Colonic mucosa (tissue), 4 donors: ENCODE measurements around the gene OVOL3. TPM values are rescaled to one million over a fixed set of nuclear protein-coding genes. Genes with fewer than 3 reads are reported as not detected.
"Not testable (repeated sequence)": the region's sequence is repeated elsewhere in the genome, so short reads cannot be mapped to it uniquely, and the experiment has no call there.

Source experiments
- DNase-seq: peaks from one replicate; pipeline ENCODE4 v3.0.0-alpha.2; 2020
- H3K27ac ChIP-seq: fragments of 200-600 bp; one replicate; pipeline ENCODE4 v1.8.0; 2021
- H3K27me3 ChIP-seq: fragments of 200-600 bp; one replicate; pipeline ENCODE4 v1.8.0; 2021
- H3K36me3 ChIP-seq: fragments of 200-600 bp; one replicate; pipeline ENCODE4 v1.8.0; 2021
- H3K4me1 ChIP-seq: fragments of 200-600 bp; one replicate; pipeline ENCODE4 v1.8.0; 2021; ENCODE audit warnings: mild to moderate bottlenecking
- H3K4me3 ChIP-seq: fragments of 200-600 bp; one replicate; pipeline ENCODE4 v1.8.0; 2021
- H3K9ac ChIP-seq, 2 donors: one replicate each; pipeline ENCODE4 v1.7.0; 2013; ENCODE audit warnings: control low read depth in 2 of 2, low read depth in 2 of 2, low read length in 2 of 2
- H3K9me3 ChIP-seq: fragments of 200-600 bp; one replicate; pipeline ENCODE4 v1.8.0; 2021
- CTCF ChIP-seq: fragments of 200-600 bp; IDR thresholded peaks from one replicate; pipeline ENCODE4 v1.8.0; 2022; ENCODE audit warnings: antibody characterized with exemption, mild to moderate bottlenecking
- intact Hi-C: fragments of 100-400 bp; cut with DNase I; formaldehyde crosslinking; loops from one replicate; pipeline ENCODE4 v1.14.1; 2022
- total RNA-seq, 2 donors: library from RNA; stranded (reverse); fragmentation: NEBNext Ultra II Directional in 1 of 2; extraction: Animal tissue kit (Norgen Biotek cat#: 25700) in 1 of 2; gene quantifications; one replicate each; pipeline ENCODE4 v1.2.1, GENCODE V29; 2021
- donor health status: healthy.
- donor health status: DM: no; HTN: no; CAD: no.
- donor health status: DM: no; HTN: no; CAD: no.

Gene OVOL3
- total RNA-seq, 2 donors from 2014 or later, result not detected

GRCh38 chr19:36120092-36120983 is 9.4 kb downstream of the OVOL3 start:
- H3K9ac ChIP-seq, result peak overlapping the region in 1 of 2 donors; percentile 12
- DNase-seq, result no peak
- intact Hi-C loops, result no loop called here
- H3K36me3 ChIP-seq, result peaks cover 3% of the 10 kb centered on the region
- no peak for TF ChIP-seq CTCF
- no peak overlapping the region for H3K27ac ChIP-seq
- H3K4me1 ChIP-seq, result peaks cover 5% of the 10 kb centered on the region
- H3K27me3 ChIP-seq, result no peaks in the 10 kb centered on the region
- H3K4me3 ChIP-seq, result no peak overlapping the region
- no peaks in the 10 kb centered on the region for H3K9me3 ChIP-seq

- DNase-seq, result no peak
- Histone ChIP-seq H3K4me3 (no peak overlapping the region), H3K9ac (no peak overlapping the region), H3K27me3 (no peaks in the 10 kb centered on the region), H3K9me3 (no peaks in the 10 kb centered on the region), H3K4me1 (peaks cover 4% of the 10 kb centered on the region), H3K36me3 (peaks cover 7% of the 10 kb centered on the region), H3K27ac (no peak overlapping the region)
- intact Hi-C loops, result no loop called here
- no peak for TF ChIP-seq CTCF
Observed at GRCh38 chr19:36120984-36121358, 10.0 kb downstream of the OVOL3 start.

- Histone ChIP-seq H3K4me1 (no peaks in the 10 kb centered on the region), H3K36me3 (peaks cover 7% of the 10 kb centered on the region), H3K27me3 (no peaks in the 10 kb centered on the region), H3K9ac (no peak overlapping the region), H3K27ac (no peak overlapping the region), H3K9me3 (no peaks in the 10 kb centered on the region), H3K4me3 (no peak overlapping the region)
- DNase-seq, result no peak
- no peak for TF ChIP-seq CTCF
- intact Hi-C loops, result no loop called here
Observed at GRCh38 chr19:36121486-36122124, 10.7 kb downstream of the OVOL3 start.

- no peak overlapping the region for H3K9ac ChIP-seq
- H3K9me3 ChIP-seq, result no peaks in the 10 kb centered on the region
Observed at GRCh38 chr19:36125557-36125956, 14.6 kb downstream of the OVOL3 start.

GRCh38 chr19:36128392-36128736 is 17.4 kb downstream of the OVOL3 start:
- peak overlapping the region; percentile 72 to 82 for H3K9ac ChIP-seq
- peak; percentile 71 for DNase-seq
- peaks cover 15% of the 10 kb centered on the region for H3K4me1 ChIP-seq
- no peaks in the 10 kb centered on the region for H3K9me3 ChIP-seq
- peak overlapping the region; percentile 97 for H3K27ac ChIP-seq
- peak overlapping the region; percentile 50 for H3K4me3 ChIP-seq
- H3K36me3 ChIP-seq, result peaks cover 7% of the 10 kb centered on the region
- H3K27me3 ChIP-seq, result no peaks in the 10 kb centered on the region
- intact Hi-C loops, result no loop called here
- no peak for TF ChIP-seq CTCF

More at GRCh38 chr19:36125557-36125956, 14.6 kb downstream of the OVOL3 start:
- no peaks in the 10 kb centered on the region for H3K27me3 ChIP-seq
- TF ChIP-seq CTCF, result no peak
- no peak overlapping the region for H3K4me3 ChIP-seq
- no peak for DNase-seq
- H3K36me3 ChIP-seq, result peaks cover 7% of the 10 kb centered on the region
- intact Hi-C loops, result no loop called here
- peaks cover 9% of the 10 kb centered on the region for H3K4me1 ChIP-seq
- H3K27ac ChIP-seq, result no peak overlapping the region

GRCh38 chr19:36131221-36131620 is 20.3 kb downstream of the OVOL3 start:
- H3K9ac ChIP-seq, intact Hi-C loops, H3K27me3 ChIP-seq, H3K27ac ChIP-seq, H3K4me3 ChIP-seq, DNase-seq, H3K9me3 ChIP-seq, H3K36me3 ChIP-seq: not testable (repeated sequence)
- peaks cover 18% of the 10 kb centered on the region for H3K4me1 ChIP-seq

GRCh38 chr19:36134867-36135266 is 23.9 kb downstream of the OVOL3 start:
- H3K36me3 ChIP-seq, intact Hi-C loops, H3K27ac ChIP-seq, DNase-seq, H3K9me3 ChIP-seq, H3K4me3 ChIP-seq, H3K4me1 ChIP-seq, H3K9ac ChIP-seq, H3K27me3 ChIP-seq: not testable (repeated sequence)
